Medulla oblongata (tissue), 1 donor: ENCODE results near the gene TMEM54.
A peak's percentile ranks its signal among the peaks of the same experiment; 100 is the strongest.

Experiments
- DNase-seq: peaks from one replicate; pipeline ENCODE4 v3.0.0-alpha.2; 2015; ENCODE audit errors: extremely low spot score

TMEM54 gene

DNA sequence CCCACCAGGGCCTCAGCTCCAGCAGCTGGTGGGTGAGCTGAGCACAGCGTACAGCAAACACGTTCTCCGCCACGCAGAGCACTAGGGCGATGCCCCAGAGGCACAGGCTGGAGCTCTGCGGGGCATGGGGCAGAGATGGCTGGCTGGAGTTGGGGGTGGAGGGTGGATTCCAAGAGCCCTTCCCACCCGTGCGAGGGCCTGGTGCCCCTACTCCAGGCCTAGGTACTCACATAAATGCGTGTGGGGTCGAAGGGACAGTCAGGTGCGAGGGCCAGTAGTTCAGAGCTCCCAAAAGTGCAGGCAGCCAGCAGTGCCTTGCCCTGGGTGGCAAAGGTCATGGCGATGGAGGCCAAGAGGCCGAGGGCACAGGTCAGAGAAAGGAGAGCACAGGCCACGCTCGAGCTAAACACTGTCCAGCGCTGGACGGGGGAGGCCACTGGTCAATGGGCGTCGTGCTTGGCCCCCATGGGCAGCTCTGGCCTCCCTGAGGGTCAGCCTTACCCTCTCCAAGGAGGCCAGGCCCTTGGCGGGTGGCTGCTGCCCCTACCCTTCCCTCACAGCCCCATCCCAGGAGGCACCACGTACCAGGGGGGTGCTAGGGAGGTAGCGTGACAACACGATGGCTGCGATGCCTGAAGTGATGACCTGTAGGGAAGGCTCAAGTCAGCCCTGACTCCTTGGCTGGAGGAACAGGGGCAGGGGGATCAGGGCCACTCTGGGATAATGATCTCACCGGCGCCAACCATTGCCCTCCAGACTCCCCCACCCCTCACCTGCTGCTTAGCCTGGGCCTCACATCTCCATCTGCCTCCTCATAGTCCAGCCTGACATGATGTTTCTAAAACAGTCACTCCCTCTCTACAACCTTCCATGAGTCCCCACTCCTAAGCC, 5.6 kb downstream of the TMEM54 start:
- DNase-seq, result no peak

DNA sequence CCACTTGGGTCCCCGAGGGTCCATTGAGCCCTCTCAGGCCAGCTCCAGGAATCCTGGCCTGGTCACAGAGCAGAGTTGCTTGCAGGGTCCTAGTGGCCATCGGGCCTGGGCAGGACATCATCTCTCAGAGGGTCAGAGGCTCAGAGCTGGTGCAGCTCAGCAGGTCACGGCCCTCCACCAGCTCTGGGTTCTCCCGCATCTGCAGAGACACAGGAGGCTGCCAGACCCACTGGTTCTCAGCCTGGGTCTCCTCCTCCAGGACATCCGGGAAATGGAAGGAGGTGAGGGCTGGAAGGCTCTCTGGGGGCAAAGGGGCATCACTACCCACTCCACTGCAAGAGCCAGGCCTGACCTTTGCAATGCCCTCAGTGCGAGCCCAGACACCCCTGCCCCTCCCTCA, 6.5 kb downstream of the TMEM54 start:
- DNase-seq, result no peak

DNA sequence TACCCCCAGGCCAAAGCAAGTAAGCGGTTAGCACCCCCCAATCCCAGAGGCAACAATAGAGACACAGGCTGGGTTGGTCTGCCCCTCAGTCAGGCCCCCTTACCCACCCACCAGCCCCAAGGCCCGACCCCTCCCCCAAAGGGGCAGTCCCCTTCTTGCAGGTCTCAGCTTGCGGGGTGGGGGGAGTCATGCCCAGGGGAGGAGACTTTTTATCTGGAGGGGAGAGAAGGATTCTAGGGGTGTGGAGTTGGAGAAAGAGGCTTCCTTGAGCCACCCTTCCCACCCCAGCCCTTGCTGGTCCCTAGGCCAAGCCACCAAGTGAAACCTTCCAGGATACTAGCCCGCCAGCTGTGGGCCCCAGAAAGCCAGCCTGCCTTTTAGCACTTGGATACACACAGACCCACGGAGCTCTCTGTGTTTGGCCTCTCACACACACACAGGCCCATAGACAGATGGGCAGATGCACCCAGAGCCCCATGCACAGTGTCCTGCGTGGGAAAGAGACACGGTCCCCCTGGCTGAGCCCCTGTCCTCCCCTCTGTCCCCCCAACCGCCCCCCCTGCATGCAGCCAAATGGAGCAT, 7.1 kb downstream of the TMEM54 start:
- DNase-seq, result no peak

DNA sequence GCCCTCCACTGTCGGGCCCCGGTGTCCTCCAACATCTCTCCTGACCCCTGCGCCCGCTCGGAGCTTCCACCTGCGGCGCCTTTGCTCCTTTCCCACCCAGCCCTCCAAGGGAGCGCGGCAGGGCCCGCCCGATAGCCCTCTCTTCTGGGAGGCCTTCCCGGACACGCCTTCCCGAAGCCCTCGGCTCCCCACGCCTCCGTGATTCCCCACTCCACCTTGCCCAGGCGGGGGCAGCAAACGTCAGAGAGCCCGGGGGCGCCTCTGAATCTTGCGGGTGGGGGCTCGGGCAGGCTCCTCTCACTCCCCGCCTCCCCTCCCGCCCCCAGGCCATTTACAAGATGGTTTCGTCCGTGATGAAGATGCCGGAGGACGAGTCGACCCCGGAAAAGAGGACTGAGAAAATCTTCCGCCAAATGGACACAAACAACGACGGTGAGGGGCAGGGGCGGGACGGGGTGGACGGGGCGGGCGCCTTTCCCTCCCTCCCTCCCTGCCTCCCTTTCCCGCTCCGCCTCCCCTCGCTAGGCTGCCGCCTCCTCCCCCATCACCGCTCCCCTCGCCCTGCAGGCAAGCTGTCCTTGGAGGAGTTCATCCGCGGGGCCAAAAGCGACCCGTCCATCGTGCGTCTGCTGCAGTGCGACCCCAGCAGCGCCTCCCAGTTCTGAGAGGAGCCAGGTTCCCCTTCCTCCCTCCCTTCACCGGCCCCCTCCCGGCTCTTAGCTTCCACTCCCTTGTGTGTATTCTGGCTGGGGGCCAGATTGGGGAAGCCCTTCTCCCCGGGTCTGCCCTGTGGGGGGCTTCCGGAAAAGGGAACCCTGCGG, 7.8 kb downstream of the TMEM54 start:
- peak; percentile 53 for DNase-seq

DNA sequence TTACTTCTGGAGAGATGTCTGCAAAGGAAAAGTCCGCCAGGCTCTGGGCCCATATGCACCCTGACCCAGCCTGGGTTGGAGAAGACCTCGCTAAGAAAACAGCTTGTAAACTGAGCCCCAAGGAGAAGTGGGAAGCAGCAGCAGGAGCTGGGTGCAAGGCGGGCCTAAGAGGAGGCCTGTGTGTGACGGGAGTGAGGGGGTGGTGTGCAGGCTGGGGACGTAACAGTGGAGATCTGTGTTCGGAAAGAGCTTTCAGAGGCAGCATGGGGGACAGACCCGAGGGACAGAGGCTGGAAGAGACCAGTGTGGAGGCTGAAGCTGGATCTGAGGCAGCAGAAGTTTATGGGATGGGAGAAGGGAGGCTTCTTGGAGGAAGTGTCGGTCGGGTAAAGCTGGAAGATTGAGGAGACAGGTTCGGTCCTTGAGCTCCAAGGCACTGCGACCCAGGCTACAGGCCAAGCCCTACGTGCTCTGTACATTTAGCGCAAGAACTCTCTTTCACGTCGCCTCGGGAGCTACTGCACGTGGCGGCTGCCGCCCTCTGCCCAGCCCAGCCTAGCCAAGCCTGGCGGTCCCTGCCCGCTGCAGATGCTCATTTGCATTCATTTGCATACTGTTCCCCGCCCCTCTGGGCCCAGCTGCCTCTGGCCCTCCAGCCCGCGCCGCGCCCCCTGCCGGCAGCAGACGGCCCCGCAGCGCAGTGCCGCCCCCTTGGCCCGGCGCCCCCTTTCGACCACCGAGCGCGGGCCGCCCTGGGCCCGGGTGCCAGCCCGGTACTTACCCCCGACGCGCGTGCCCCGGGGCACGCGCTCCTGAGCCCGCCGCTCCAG, 8.6 kb downstream of the TMEM54 start:
- DNase-seq, result peak; percentile 70

DNA sequence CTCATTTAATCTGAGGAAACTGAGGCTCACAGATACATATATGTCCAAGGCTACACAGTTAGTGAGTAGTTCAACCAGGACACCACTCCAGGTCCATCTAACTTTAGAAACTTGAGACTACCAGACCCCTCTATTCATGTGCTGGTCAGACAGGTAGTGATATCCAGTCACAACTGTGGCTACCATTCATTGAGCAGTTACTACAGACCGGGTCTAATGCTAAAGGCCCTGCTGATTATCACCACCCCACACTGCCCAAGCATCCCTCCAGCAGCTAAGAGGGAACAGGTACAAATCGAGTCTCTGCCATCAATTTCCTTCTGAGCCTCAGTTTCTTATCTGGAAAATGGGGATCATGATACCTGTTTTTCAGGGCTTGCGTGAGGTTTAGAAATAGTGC, 9.6 kb downstream of the TMEM54 start:
- no peak for DNase-seq

DNA sequence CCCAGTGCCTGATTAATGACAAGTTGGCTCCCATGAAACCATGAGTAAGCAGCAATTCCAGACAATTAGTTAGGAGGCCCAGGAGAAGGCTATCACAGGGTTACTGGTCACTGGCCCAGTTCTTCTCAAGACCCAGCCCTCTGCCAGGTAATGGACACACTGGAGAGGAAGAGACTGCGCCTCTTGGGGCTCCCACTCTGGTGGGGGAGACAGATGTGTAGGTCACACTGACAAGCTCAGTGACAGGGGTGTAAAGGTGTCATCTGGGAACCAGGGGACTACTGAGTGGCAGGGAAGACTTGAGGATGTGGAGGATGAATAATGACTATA, 10.0 kb downstream of the TMEM54 start:
- DNase-seq, result no peak

DNA sequence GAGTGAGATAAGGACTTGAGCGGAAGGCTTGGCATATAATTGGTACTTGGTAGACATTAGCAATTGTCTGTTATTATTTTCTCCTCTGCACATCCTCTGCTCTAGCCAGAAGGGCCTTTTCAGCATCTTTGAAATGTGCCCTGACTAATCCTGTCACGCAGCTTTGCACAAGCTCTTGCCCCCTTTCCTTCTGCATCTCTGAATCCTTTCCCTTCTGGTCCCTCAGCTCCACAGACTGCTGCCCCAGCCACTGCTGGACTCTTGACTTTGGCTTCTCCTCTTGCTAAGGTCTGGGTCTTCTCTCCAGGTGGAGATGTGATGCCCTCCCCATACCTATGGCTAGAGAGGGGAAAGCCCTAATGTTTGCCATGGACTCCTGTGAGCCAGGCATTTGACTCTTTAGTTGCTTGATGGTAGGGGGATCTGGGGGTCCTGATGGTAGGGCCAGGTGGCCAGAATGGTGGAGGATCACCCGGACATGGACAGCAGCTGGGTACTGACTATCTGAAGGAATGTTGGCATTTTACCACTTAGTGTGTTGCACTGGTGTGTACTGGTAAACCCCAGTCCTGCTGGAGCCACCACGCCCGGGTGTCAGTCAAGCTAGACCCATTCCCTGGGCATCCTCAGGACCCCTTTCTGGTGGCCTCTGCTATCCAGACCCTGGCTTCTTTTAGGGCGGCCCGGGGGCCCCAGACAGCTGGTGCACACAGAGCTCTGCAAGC, 10.5 kb downstream of the TMEM54 start:
- DNase-seq, result no peak

DNA sequence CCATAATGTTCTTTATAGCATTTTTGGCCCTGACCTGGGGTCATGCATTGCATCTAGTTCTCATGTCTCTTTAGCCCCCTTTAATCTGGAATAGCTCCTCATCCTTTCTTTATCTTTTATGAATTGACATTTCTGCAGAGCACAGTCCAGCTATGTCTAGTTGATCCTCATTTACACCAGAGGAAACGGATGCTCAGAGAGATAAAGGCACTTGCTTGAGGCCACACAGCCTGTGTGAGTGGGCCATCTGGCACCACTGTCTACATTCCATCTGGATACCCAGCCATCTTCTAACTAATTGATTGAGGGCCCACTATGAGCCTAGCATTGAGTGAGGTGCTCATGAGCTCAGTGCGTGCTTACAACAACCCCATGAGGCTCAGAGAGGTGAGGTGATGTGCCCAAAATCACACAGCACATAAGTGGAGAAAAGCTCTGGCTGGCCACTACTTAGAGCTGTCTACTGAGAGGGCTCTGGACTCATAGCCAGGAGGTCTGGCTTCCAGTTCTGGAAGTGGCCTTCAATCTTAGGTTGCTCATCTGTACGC, 11.4 kb downstream of the TMEM54 start:
- DNase-seq, result no peak

DNA sequence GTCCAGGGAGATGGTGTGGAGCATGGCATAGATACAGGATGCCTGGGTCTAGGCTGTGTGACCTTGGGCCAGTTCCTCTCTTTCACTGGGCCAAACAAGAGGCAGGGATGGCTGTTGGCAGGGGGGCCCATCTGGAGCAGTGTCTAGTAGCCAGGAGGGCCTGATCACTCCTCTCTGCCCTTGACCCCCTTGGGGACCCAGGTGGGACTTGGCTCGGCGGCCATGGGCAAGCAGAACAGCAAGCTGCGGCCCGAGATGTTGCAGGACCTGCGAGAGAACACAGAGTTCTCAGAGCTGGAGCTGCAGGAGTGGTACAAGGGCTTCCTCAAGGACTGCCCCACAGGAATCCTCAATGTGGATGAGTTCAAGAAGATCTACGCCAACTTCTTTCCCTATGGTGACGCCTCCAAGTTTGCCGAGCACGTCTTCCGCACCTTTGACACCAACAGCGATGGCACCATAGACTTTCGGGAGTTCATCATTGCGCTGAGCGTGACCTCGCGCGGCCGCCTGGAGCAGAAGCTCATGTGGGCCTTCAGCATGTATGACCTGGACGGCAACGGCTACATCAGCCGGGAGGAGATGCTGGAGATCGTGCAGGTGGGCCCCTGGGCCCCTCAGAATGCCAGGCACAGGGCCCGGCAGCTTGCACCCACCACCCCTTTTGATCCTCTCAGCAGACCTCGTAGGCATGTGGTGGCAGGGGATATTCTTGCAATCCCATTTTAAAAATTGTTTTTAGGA, 12.3 kb downstream of the TMEM54 start:
- DNase-seq, result no peak

DNA sequence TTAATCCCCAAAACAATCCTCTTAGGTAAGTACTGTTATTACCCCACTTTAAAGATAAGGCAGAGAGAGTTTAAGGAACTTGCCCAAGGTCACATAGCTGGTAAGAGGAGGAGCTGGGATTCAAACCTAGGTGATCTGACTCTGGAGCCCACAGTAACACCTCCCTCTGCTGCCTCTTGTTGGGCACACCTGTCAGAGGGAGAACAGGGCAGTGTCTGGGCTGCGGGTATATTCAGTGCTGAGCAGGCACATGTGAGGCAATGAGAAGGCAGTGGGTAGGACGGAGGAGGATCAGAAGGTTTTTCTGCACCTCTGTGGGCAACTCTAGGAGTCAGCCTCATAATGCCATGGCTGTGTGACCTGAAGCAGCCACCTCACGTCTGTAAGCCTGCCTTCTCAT, 13.1 kb downstream of the TMEM54 start:
- no peak for DNase-seq

DNA sequence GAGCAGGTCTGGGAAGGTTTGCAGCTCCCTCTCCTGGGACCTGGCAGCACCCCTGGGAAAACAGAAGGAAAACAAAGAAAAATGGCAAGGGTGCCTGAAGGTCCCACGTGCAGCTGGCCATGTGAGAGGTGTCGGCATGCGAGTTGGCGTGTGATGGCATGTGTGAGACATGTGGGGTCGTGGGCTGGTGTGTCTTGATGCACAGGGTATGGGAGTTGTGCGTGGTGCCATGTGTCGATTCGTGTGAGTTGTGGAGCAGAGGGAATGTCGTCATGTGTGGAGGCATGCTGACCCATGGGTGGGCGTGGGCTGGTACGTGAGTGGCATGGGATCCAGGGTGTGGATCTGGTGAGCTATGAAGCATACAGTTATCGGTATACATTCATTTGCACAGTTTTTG, 13.6 kb downstream of the TMEM54 start:
- no peak for DNase-seq

DNA sequence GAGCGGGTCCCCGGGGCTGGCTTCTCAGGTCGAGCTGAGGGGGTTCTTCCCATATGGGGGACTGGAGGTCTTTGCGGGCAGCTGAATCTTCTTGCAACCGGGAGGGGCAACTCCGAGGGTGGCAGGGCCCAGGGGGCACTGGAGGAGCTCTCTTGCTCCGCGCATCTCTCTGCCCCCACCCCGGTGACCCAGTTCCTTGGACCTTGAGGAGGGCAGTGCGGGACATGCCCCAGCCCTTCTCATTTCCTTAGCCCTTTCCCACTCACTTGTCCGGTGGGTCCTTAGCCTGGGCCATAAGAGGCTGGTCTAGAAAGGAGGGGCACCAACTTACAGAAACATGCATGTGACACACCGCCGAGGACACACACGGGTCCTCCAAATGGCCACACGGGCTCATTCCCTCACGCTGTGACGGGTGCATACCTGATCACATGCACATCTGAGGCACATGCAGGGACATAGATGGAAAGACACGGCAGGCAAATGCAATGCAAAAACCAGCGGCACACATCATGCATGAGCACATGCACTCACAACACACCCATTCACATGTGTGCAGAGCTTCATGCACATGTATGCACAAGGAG, 14.3 kb downstream of the TMEM54 start:
- no peak for DNase-seq

DNA sequence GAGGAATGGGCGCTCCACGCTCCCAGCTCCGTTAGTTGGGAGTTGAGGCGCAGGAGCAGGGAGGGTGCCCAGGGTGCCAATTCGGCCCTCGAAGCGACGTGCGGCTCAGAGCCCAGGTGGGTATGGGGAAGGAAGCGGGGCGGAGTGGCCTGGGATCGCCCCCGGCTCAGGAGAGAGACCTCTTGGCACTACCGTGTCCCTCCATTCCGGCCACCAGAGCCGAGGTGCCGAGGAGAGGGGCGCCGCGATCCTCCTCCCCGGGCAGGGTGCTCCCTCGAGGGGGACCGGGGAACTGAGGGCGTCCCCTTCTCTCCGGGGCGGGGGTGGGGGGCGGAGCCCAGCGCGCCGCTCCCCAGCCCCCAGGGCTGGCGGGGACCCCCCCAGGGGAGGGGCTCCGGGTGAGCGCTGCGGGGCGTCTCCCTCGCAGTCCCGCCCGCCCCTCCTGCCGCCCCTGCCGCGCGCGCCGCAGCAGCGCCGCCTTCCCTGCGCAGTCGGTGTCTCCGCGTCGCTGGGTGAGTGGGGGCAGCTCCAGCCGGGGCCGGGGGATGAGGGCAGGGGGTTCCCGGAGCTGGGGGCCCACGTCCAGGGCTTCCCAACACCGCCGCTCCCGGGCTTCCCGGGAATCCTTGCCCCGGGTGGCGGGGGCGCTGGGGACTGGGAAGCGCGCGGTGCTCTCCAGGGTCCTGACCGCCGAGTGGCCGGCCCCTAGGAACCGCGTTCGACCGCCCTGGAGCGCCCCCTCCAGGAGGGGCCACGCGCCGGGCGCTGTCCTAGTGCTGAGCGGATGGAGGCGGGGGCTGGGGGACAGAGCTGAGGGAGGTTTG, 15.0 kb downstream of the TMEM54 start, which contains the start of gene HPCA:
HPCA (plus strand) TSS at position 488 of the 824 bp plus-strand sequence. CDS start 2,408 bp downstream, outside the sequence.
- DNase-seq, result peak; percentile 42

DNA sequence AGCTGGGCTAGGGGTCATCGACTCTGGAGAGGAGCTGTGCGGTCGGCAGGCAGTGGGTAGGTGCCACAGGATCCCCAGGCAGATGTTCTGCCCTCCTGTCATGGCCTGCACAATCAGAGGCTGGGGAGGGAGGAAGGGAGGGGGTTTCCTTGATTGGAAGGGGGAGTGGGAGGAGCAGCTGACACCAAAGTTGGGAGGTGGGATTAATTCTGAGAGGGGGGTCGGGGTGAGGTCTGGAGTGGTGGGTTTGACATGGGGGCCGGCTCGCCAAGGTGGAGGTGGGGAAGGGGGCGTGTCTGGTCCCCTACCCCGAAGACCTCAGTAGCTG, 15.5 kb downstream of the TMEM54 start:
- DNase-seq, result no peak

DNA sequence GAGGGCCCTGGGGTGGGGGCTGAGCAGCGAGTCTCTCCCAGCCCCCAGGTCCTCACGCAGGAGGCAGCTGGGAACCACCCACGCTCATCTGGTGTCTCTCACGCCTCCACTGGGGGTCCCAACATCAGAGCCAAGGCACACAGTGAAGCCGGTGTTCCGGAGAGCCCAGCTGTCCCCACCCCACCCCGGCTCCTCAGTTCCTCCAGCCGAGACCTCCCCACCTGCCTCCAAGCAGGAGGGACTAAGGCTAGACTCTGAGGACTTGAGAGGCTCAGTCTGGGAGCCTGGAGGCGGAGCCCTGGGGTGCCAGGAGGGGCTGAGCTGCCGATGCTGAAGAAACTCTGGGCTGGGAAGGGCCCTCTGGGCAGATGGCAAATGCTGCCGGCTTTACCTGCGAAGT, 16.5 kb downstream of the TMEM54 start:
- DNase-seq, result no peak

DNA sequence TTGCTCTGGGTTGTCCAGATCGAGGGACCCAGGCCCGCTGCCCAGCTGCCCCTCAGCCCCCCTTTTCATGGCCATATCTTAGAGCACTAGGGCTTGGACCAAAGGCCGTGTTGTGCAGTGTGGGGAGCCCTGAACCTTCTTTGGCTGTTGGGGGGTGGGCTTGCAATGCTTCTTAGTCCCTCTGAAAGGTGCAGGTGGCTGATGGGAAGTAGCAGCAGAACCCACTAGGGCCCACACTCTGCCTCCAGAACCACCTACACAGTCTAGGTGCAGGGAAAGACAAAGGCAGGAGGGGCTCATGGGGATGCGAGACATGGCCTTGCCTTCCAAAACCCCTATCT, 17.2 kb downstream of the TMEM54 start:
- no peak for DNase-seq

DNA sequence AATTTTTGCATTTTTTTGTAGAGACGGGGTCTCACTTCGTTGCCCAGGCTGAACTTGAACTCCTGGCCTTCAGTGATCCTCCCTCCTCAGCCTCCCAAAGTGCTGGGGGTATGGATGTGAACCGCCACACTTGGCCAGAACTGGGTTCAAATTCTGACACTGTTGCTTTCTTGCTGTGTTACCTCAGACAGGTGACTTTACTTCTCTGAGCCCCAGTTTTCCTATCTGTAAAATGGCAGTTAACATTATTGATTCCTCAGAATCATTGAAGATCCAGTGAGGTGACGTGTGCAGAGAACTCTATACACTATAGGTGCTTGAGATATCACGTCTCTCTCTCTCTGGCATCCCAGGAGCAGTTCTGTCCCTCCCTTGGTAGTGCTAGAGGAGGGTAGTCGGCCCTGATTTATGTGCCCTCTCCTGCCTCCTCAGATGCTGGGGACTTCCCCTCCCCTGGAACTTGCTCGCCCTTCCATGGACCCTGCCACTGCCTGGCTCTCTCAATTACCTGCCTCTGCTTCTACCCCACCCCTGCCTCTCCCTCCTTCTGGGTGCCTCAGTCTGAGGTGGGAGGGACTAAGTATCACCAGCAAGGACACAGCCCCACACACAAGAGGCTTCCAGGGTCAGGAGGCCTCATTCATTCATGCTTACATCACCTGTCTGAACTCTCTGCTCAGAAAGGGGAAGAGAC, 17.7 kb downstream of the TMEM54 start:
- DNase-seq, result no peak
